ENCODE results near the gene TSPAN9.

GRCh38 chr12:3069714-3070113 is 7.5 kb upstream of the TSPAN9 start:
- TF ChIP-seq CTCF (IDR thresholded peaks at IDR 0.05) (no peak), POLR2A (IDR thresholded peaks at IDR 0.05) (no peak)

Data from body of pancreas (tissue), 4 donors.